Prostate gland (tissue), 2 donors: Measurements from ENCODE around the gene RDM1. TPM values are rescaled to one million over a fixed set of nuclear protein-coding genes. Genes with fewer than 3 reads are reported as not detected.

Source experiments
- DNase-seq: peaks from one replicate; pipeline ENCODE4 v3.0.0-alpha.2; 2019; ENCODE audit warnings: low spot score
- H3K27ac ChIP-seq, 2 donors: fragments of 200-600 bp; sonication (generic); 2 replicates each; pipeline ENCODE4 v1.5.1; 2017 to 2019
- H3K27me3 ChIP-seq: fragments of 200-600 bp; sonication (generic); replicated peaks from 2 replicates; pipeline ENCODE4 v1.5.1; 2019; ENCODE audit not compliant: insufficient read depth
- H3K36me3 ChIP-seq, 2 donors: fragments of 200-600 bp; sonication (generic); 1 replicate in 1 of 2; 2 replicates in 1 of 2; pipeline versions ENCODE4 v1.5.1 to v1.8.1; 2017 to 2019
- H3K4me1 ChIP-seq: fragments of 200-600 bp; sonication (generic); replicated peaks from 2 replicates; pipeline ENCODE4 v1.5.1; 2019
- H3K4me3 ChIP-seq, 2 donors: fragments of 200-600 bp; sonication (generic); 2 replicates each; pipeline ENCODE4 v1.5.1; 2017 to 2019
- H3K9me3 ChIP-seq: fragments of 200-600 bp; sonication (generic); 2 replicates; pipeline ENCODE4 v1.5.1; 2017
- POLR2A ChIP-seq: fragments of 450-650 bp; IDR thresholded peaks from one replicate; pipeline ENCODE4 v1.6.1; 2016; ENCODE audit warnings: antibody characterized with exemption, mild to moderate bottlenecking
- POLR2AphosphoS5 ChIP-seq: sonication (generic); formaldehyde crosslinking; IDR thresholded peaks from one replicate; pipeline ENCODE4 v1.6.1; 2017; ENCODE audit warnings: antibody characterized with exemption
- WGBS: methylation state at CpG from one replicate; pipeline ENCODE4 v1.1.5; 2018; 5-methylcytosine and 5-hydroxymethylcytosine counted together
- intact Hi-C: fragments of 100-400 bp; cut with DNase I; formaldehyde crosslinking; loops from one replicate; pipeline ENCODE4 v1.14.2; 2022
- total RNA-seq, 2 donors: library from RNA; depleted of rRNA; stranded (reverse); fragments of >200 nt; gene quantifications; one replicate each; pipeline ENCODE4 v1.1.0, GENCODE V29; 2016
- TF ChIP-seq, protein P1 (sequence below), 4 experiments: fragments of 200-600 bp in 2 of 4; fragments of 450-650 bp in 2 of 4; sonication (generic) in 2 of 4; IDR thresholded peaks; 1 replicate in 3 of 4; 2 replicates in 1 of 4; pipeline ENCODE4 v1.5.1; 2016 to 2019; ENCODE audit warnings: antibody characterized with exemption in 4 of 4, mild to moderate bottlenecking in 2 of 4, moderate library complexity in 2 of 4

RDM1 gene
- total RNA-seq, 2 donors from 2014 or later: 2.4 TPM; not detected in 1

DNA sequence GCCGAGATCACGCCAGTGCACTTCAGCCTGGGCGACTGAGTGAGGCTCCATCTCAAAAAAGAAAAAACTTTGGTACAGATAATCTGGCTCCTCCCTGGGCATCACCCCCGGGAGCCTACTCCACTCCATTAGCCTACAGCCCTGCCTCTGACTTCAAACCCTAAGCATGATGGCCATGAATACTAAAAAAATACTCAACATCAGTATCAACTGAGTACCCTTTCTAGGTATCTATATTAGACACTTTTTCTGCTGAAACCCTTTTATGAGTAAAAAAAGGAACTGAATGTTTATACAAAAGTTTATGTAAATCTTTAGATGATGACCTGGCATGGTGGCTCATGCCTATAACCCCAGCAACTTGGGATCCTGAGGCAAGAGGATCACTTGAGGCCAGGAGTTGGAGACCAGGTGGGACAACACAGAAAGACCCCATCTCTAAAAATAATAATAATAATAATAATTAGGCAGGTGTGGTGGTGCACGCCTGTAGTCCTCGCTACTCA lies 6.9 kb downstream of the RDM1 start:
- Histone ChIP-seq H3K9me3 (no peaks in the 10 kb centered on the region), H3K4me3 (no peak overlapping the region), H3K4me1 (no peaks in the 10 kb centered on the region), H3K27ac (no peak overlapping the region), H3K27me3 (no peaks in the 10 kb centered on the region), H3K36me3 (no peaks in the 10 kb centered on the region)
- 97% methylated on average over 6 of the region's 6 CpGs for WGBS
- TF ChIP-seq POLR2A (no peak), POLR2AphosphoS5 (no peak)
- intact Hi-C loops: no loop called here
- DNase-seq: no peak

DNA sequence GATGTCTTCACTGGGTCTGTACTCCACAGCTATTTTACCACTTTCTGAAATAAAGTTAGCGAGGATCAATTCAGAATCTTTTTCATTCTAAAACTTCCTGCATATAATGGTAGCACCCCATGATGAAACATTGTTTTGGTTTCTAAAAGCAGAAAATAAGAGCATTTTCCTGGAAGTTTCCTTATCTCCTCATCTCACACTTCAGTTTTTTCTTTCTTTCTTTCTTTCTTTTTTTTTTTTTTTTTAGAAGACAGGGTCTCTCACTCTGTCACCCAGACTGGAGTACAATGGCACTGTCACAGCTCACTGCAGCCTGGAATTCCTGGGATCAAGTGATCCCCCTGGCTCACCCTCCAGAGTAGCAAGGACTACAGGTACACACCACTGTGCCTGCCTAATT lies 10.3 kb downstream of the RDM1 start:
- no peak overlapping the region for H3K27ac ChIP-seq
- no peak for DNase-seq
- H3K4me3 ChIP-seq: no peak overlapping the region
- no peaks in the 10 kb centered on the region for H3K9me3 ChIP-seq
- H3K27me3 ChIP-seq: no peaks in the 10 kb centered on the region
- H3K4me1 ChIP-seq: no peaks in the 10 kb centered on the region
- intact Hi-C loops: no loop called here
- TF ChIP-seq, protein P1, sequence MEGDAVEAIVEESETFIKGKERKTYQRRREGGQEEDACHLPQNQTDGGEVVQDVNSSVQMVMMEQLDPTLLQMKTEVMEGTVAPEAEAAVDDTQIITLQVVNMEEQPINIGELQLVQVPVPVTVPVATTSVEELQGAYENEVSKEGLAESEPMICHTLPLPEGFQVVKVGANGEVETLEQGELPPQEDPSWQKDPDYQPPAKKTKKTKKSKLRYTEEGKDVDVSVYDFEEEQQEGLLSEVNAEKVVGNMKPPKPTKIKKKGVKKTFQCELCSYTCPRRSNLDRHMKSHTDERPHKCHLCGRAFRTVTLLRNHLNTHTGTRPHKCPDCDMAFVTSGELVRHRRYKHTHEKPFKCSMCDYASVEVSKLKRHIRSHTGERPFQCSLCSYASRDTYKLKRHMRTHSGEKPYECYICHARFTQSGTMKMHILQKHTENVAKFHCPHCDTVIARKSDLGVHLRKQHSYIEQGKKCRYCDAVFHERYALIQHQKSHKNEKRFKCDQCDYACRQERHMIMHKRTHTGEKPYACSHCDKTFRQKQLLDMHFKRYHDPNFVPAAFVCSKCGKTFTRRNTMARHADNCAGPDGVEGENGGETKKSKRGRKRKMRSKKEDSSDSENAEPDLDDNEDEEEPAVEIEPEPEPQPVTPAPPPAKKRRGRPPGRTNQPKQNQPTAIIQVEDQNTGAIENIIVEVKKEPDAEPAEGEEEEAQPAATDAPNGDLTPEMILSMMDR (IDR thresholded peaks at IDR 0.05): no peak
- TF ChIP-seq POLR2AphosphoS5: no peak
- TF ChIP-seq POLR2A: no peak
- 94% methylated on average over 1 of the region's 1 CpG for WGBS
- H3K36me3 ChIP-seq: no peaks in the 10 kb centered on the region

- H3K4me3 ChIP-seq: no peak overlapping the region
- no peaks in the 10 kb centered on the region for H3K9me3 ChIP-seq
- H3K27ac ChIP-seq: no peak overlapping the region
- H3K4me1 ChIP-seq: no peaks in the 10 kb centered on the region
- intact Hi-C loops: no loop called here
- 37% methylated on average over 3 of the region's 3 CpGs for WGBS
- H3K27me3 ChIP-seq: no peaks in the 10 kb centered on the region
- DNase-seq: no peak
- TF ChIP-seq POLR2A: no peak
- TF ChIP-seq POLR2AphosphoS5: no peak
- TF ChIP-seq, protein P1 (IDR thresholded peaks at IDR 0.05): no peak
- H3K36me3 ChIP-seq: no peaks in the 10 kb centered on the region
Measured at GRCh38 chr17:35918665-35919064, 11.9 kb downstream of the RDM1 start.

- Histone ChIP-seq H3K4me3 (no peak overlapping the region), H3K9me3 (no peaks in the 10 kb centered on the region), H3K27me3 (no peaks in the 10 kb centered on the region), H3K36me3 (no peaks in the 10 kb centered on the region), H3K27ac (no peak overlapping the region), H3K4me1 (no peaks in the 10 kb centered on the region)
- 96% methylated on average over 25 of the region's 29 CpGs for WGBS
- TF ChIP-seq, protein P1 (IDR thresholded peaks at IDR 0.05): no peak
- TF ChIP-seq POLR2AphosphoS5 (no peak), POLR2A (no peak)
- no peak for DNase-seq
- intact Hi-C loops: no loop called here
Measured at GRCh38 chr17:35917519-35918213, 12.9 kb downstream of the RDM1 start.

DNA sequence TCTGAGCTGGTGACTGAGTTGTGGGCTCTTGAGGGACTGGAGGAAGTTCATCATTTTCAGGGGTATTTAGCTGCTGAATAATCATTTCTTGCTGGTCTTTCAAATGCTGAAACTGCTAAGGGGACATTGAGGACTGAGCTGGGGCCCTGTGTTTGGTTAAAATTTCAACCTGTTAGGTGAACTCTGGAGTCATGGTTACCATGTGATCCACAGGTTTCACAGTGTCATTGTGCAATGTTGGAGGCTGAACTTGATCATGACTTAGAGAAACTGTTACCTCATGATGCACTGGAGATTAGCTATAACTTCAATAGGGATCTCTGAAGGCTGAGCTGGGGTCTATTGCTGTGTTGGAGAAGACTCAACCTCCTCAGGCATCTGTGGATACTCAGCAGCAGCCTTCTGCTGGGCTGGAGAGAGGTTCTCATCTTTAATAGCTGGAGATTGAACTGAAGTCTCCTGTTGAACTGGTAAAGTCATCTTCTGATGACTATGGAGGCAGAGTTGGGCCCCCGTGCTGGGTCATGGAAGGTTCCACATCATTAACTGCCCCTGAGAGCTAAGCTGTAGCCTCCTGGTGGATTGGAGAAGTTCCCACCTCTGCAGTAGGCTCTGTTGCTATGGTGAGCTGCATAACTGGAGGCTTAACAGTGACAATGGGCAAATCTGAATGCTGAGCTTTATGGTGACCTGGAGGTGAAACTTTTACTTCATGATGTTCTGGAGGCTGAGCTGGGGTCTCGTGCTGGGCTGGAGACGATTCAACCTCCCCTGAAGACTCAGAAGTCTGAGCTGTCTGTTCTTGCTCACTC lies 15.2 kb downstream of the RDM1 start:
- H3K27me3 ChIP-seq: no peaks in the 10 kb centered on the region
- H3K36me3 ChIP-seq: no peaks in the 10 kb centered on the region
- no peak overlapping the region for H3K4me3 ChIP-seq
- no peak for TF ChIP-seq POLR2A
- TF ChIP-seq, protein P1 (IDR thresholded peaks at IDR 0.05): no peak
- TF ChIP-seq POLR2AphosphoS5: no peak
- WGBS: 86% methylated on average over 3 of the region's 3 CpGs
- no peaks in the 10 kb centered on the region for H3K4me1 ChIP-seq
- intact Hi-C loops: no loop called here
- H3K27ac ChIP-seq: no peak overlapping the region
- no peak for DNase-seq
- no peaks in the 10 kb centered on the region for H3K9me3 ChIP-seq
